Glomerular visceral epithelial cell (primary cell): ENCODE data around the gene ITPKB.
A peak's percentile ranks its signal among the peaks of the same experiment; 100 is the strongest.

ENCODE experiments used
- DNase-seq: peaks from one replicate; pipeline ENCODE4 v3.0.0-alpha.2; 2016; ENCODE audit errors: extremely low spot score

Gene ITPKB

GRCh38 chr1:226638001-226638601 is 101.0 kb downstream of the ITPKB start:
- DNase-seq: no peak

- no peak for DNase-seq
Observed at GRCh38 chr1:226637147-226637935, 101.7 kb downstream of the ITPKB start.

GRCh38 chr1:226636847-226637096 is 102.3 kb downstream of the ITPKB start:
- DNase-seq: no peak

- no peak for DNase-seq
Observed at GRCh38 chr1:226635456-226635941, 103.6 kb downstream of the ITPKB start.

- DNase-seq: no peak
Observed at GRCh38 chr1:226634611-226635246, 104.4 kb downstream of the ITPKB start.

GRCh38 chr1:226634166-226634588 is 104.9 kb downstream of the ITPKB start:
- peak; percentile 66 for DNase-seq

- no peak for DNase-seq
Observed at GRCh38 chr1:226633541-226634165, 105.4 kb downstream of the ITPKB start.

- no peak for DNase-seq
Observed at GRCh38 chr1:226632922-226633351, 106.1 kb downstream of the ITPKB start.

GRCh38 chr1:226632169-226632879 is 106.8 kb downstream of the ITPKB start:
- DNase-seq: no peak

GRCh38 chr1:226631229-226632000 is 107.7 kb downstream of the ITPKB start:
- no peak for DNase-seq

GRCh38 chr1:226630592-226630991 is 108.5 kb downstream of the ITPKB start:
- no peak for DNase-seq

- no peak for DNase-seq
Observed at GRCh38 chr1:226629896-226630550, 109.1 kb downstream of the ITPKB start.

GRCh38 chr1:226629210-226629895 is 109.7 kb downstream of the ITPKB start:
- DNase-seq: no peak

- DNase-seq: no peak
Observed at GRCh38 chr1:226628612-226629155, 110.4 kb downstream of the ITPKB start.

- no peak for DNase-seq
Observed at GRCh38 chr1:226627924-226628611, 111.0 kb downstream of the ITPKB start.

GRCh38 chr1:226627050-226627755 is 111.9 kb downstream of the ITPKB start:
- DNase-seq: no peak

- peak; percentile 63 for DNase-seq
Observed at GRCh38 chr1:226626577-226626956, 112.5 kb downstream of the ITPKB start.

GRCh38 chr1:226625832-226626576 is 113.1 kb downstream of the ITPKB start:
- no peak for DNase-seq
